Kidney glomerular epithelial cell (primary cell): ENCODE results near the gene RAB1B.
"Not testable (repeated sequence)": the region's sequence is repeated elsewhere in the genome, so short reads cannot be mapped to it uniquely, and the experiment has no call there.

Experiments used
- DNase-seq: peaks from one replicate; lab custom pipeline; 2025; lab: John Stamatoyannopoulos, UW

The RAB1B gene

GRCh38 chr11:66309475-66309874 is 41.0 kb downstream of the RAB1B start:
- no peak for DNase-seq

GRCh38 chr11:66310324-66310723 is 41.9 kb downstream of the RAB1B start:
- DNase-seq, result no peak

GRCh38 chr11:66310803-66311440 is 42.5 kb downstream of the RAB1B start:
- not testable (repeated sequence) for DNase-seq

GRCh38 chr11:66311470-66311964 is 43.1 kb downstream of the RAB1B start:
- DNase-seq, result no peak

- peak; percentile 92 for DNase-seq
Measured at GRCh38 chr11:66311965-66312548, 43.6 kb downstream of the RAB1B start.

GRCh38 chr11:66312549-66313320 is 44.3 kb downstream of the RAB1B start:
- DNase-seq, result peak; percentile 94

GRCh38 chr11:66313321-66314185 is 45.1 kb downstream of the RAB1B start:
- no peak for DNase-seq

GRCh38 chr11:66314186-66314501 is 45.7 kb downstream of the RAB1B start:
- DNase-seq, result no peak

GRCh38 chr11:66314561-66315497 is 46.4 kb downstream of the RAB1B start:
- DNase-seq, result no peak

- DNase-seq, result no peak
Measured at GRCh38 chr11:66315498-66315885, 47.1 kb downstream of the RAB1B start.

- no peak for DNase-seq
Measured at GRCh38 chr11:66315921-66316811, 47.7 kb downstream of the RAB1B start.

- DNase-seq, result no peak
Measured at GRCh38 chr11:66316849-66317251, 48.4 kb downstream of the RAB1B start, which contains the start of gene CD248. CD248 (minus strand) TSS chr11:66317044; CDS start chr11:66317027, 17 bp downstream.

- DNase-seq, result no peak
Measured at GRCh38 chr11:66317322-66317722, 48.9 kb downstream of the RAB1B start.

GRCh38 chr11:66317723-66318599 is 49.5 kb downstream of the RAB1B start:
- DNase-seq, result no peak

- DNase-seq, result no peak
Measured at GRCh38 chr11:66318600-66318970, 50.1 kb downstream of the RAB1B start.

- not testable (repeated sequence) for DNase-seq
Measured at GRCh38 chr11:66320289-66320688, 51.9 kb downstream of the RAB1B start.

GRCh38 chr11:66320748-66321147 is 52.3 kb downstream of the RAB1B start:
- not testable (repeated sequence) for DNase-seq

GRCh38 chr11:66321606-66322005 is 53.2 kb downstream of the RAB1B start:
- DNase-seq, result no peak
